NCI-H2107 treated with DMSO at 0.1 percent for 48 hours (cell line): ENCODE data around the gene FGR.
"Not testable (repeated sequence)": the region's sequence is repeated elsewhere in the genome, so short reads cannot be mapped to it uniquely, and the experiment has no call there.

ENCODE experiments used
- DNase-seq: peaks from one replicate; lab custom pipeline; 2025; ENCODE audit not compliant: unreplicated experiment; lab: John Stamatoyannopoulos, UW

FGR gene

GRCh38 chr1:27660300-27660835 lies 25.4 kb upstream of the FGR start:
- DNase-seq: no peak

- DNase-seq: peak; percentile 59
These were observed 24.7 kb upstream of the FGR start for GRCh38 chr1:27659497-27660299.

DNA sequence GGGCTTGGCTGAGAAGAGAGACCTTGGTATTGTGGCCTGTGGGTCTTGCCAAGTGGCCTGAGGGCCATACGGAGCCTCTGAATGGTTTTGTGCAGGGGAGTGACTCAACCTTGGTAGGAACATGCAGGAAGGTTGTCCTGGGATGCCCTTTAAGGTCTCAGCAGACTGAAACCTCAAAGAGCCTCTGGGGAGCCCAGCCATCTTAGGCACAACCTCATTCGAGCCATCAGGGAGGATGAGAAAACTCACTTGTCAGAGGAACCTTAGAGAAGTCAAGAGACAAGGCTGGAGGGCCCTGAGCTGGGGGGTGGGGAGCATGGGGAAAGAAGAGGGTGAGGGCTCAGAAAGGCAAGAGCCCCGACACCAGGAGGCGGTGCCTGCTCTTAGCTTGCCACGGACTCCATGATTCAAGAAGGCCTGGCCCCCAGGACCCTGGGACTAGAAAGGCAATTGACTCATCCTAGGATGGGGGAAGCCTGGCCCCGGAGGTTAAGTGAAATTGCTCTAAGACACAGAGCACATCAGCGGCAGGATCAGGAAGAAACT lies 24.0 kb upstream of the FGR start:
- DNase-seq: no peak

GRCh38 chr1:27656157-27656893 lies 21.3 kb upstream of the FGR start:
- no peak for DNase-seq

DNA sequence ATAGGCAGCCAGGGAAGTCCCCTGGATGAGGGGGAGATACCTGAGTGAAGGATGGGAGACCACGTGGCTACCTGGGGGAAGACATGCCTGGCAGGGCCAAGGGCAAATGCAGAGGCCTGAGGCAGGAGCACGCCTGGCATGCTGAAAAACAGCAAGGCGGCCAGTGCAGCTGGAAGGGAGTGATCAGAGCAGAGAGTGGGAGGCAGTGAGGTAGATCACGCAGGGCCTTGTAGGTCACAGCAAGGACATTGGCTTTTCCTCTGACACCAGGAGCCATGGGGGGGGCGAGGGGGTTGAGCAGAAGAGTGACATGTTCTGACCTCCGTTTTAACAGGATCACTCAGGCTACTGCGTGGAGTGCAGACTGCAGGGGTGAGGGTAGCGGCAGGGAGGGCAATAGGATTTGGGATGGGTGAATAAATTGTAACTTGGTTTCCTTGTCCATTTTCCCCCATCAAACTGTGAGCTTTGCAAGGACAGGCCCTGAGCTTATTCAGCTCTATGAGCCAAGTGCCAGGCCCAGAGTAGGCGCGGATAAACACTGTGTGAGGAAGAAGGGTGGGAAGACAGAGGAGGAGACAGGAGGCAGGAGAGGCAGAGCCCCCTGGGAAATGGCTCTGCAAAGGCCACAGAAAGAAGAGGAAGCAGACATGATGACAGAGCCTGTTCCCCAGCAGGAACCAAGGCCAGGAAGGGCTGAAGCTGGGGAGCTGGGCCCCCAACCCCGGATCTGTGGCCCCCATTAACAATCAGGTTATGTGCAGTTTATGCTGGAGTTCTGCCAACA lies 20.4 kb upstream of the FGR start:
- DNase-seq: no peak

DNA sequence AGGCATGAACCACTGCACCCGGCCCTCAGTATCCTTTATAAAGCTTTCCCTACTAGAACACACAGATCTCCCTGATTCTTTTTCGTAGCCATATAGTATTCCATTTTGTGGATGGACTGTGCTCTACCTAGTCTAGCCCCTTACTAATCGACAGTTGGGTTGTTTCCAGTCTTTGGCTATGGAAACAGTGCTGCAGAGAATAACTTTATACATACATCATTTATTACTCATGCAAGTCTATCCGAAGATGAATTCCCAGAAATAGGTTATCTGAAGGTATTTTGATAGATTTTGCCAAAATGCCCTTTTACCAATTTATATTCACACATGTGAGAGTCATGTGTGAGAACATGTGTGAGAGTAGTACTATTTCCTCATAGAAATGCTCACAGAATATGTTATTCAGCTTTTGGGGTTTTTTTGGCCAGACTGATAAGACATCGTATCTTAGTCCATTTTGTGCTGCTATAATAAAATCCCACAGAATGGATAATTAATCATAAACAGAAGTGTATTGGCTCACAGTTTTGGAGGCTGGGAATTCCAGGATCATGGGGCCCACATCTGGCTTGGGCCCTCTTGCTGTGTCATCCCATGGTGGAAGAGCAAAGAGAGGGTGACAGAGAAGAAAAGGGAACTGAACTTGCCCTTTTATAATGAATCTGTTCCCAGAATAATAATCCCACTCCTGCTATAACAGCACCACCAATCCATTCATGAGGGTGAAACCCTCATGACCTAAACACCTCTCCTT lies 17.3 kb upstream of the FGR start:
- no peak for DNase-seq

GRCh38 chr1:27650539-27651175 lies 15.7 kb upstream of the FGR start:
- peak; percentile 50 for DNase-seq

DNA sequence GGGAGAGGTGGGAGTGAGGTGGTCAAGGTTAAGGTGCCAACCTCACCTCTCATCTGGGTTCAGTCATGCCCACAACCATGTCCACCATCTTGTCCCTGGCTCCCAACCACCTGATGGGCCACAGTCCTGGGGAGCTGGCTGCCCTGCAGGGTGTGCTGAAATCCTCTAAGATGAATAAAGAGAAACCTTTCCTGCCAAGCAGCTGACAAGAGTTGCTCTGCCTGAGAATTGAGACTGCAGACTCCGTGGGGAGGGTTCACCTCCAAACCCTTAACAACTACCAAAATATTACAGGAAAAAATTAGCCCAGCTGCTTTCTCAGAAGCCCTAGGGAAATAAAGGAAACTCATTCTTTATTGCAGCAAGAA lies 15.2 kb upstream of the FGR start:
- DNase-seq: no peak

DNA sequence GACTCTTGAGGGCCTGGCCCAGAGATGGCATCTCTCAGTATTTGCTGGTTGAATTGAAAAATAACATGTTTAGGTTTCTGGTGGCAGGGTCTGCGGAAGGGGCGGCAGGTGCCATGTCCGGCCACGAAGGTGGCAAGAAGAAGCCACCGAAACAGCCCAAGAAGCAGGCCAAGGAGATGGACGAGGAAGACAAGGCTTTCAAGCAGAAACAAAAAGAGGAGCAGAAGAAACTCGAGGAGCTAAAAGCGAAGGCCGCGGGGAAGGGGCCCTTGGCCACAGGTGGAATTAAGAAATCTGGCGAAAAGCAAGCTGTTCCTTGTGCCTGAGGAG lies 14.3 kb upstream of the FGR start:
- no peak for DNase-seq

DNA sequence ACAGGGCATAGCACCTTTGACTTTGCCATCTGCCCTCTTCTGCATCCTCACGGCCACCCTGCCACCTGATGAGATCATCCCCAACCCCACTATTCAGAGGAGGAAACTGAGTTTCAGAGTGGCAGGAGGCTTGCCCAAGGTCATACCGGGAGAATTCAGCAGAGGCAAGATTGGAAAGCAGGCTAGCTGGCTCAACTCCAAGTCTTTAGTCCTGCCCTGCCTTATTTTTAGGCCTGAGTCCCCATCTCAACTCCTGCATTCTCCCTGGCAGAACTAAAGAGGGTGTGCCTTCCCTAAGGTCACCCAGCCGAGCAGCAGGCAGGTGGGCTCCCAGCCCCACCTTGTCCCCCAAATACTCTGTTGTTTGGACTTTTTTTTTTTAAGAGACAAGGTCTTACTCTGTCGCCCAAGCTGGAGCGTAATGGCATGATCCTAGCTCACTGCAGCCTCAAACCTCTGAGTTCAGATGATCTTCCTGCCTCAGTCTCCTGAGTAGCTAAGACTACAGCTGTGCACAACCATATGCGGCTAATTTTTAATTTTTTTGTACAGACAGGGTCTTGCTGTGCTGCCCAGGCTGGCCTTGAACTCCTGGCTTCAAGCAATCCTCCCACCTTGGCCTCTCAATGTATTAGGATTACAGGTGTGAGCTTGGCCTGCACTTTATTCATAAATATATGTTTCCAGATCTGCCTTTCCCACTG lies 13.8 kb upstream of the FGR start:
- no peak for DNase-seq

GRCh38 chr1:27647328-27647727 lies 12.3 kb upstream of the FGR start:
- no peak for DNase-seq

DNA sequence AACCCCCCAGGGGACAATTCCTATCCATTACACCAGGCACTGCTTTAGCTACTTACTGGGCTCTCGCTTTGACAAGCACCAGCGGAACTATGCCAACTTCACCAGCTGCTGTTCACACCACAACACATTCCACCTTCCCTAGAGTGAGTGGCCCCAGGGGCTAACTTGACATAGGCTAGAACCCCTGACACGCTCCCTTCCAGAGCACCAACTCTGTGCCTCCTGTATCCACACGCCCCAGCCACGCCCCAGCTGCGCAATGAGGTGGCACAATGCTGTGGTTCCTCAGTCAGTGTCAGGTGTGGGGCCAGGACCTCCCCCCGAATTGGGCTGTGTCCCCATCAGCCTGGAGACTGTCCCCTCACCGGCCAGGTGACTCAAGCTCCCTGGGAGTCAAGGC lies 11.7 kb upstream of the FGR start:
- DNase-seq: peak; percentile 99

DNA sequence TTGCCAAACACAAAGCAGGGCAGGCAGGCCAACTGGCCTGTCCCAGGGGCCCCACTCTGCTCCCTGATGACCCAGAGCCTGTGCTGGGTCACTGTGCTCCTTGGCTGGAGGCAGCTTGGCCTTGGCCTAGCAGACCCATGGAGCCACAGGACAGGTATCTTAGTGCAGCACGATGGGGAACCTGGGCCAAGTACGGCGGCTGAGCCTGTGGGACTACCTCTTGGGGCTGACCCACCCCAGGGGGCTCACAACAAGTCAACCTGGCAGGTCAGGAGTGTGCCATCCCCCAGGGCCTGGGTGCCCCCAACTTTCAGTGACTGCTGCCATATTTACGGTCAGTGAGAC lies 10.1 kb upstream of the FGR start:
- DNase-seq: no peak

DNA sequence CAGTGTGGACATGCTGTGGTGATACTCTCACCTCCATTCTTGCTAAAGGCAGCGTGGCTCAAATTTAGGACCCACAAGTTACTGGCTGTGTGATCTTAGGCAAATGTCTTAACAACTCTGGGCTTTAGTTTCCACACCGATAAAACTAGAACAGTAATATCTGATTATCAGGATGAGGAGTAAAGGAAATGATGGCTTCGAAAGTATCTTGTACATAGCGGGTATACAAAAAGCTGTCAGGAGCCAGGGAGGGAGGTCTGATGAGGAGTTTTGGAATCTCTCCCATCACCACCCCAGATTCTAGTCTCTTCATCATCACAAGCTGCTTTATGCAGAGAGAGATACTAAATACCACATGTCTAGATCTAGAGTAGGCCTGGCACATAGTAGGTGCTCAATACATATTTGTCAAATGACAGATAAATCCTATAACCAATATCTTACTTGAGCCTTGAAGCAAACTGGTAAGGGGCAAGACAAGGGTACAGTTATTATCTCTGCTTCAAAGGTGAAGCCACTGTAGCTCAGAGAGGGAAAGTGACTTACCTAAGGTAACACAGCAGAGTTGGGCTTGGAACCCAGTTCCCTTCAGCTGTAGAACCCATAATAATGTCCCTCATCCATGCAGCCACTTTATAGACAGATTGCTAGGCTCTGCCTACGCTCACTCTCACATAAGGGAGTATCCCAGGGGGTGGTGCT lies 9.5 kb upstream of the FGR start:
- DNase-seq: no peak

DNA sequence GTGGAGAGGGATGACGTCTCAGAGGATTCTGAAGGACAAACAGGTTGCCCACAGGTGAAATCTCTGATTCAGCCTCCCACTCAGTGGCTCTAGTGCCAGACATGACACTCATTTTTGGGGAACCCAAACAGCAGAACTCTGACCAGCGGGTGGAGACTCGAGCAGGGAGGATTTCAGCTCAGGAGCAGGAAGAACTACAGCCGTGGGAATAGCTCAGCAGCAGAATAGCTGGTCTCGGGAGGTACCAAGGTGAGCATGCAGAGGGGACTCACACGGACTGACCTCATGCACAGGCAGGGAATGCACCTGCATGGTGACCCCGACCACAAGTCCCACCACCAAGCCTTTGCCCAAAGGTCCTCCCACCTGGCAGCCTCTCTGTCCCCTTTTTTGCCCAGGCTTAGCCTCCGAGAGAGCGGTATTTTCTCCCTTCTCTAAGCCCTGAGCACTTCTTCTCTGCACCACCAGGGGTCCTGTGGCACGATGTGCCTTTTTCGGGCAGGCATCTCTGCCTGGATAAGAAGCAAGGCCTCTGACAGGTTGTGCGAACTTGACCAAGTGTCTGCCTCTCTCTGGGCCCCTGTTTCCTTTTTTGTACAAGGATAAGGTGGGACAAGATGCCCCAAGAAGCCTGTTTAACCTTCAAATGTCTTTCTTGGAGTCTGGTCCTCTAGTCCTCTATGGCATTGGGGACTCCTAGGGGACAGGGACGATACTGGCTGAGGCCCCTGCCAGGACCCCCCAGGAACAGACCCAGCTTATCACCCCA lies 8.8 kb upstream of the FGR start:
- DNase-seq: no peak

DNA sequence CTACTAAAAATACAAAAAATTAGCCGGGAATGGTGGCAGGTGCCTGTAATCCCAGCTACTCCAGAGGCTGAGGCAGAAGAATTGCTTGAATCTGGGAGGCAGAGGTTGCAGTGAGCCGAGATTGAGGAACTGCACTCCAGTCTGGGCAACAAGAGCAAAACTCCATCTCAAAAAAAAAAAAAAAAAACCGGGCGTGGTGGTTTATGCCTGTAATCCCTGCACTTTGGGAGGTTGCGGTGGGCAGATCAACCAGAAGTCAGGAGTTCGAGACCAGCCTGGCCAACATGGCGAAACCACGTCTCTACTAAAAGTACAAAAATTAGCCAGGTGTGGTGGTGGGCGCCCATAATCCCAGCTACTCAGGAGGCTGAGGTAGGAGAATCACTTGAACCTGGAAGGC lies 5.5 kb upstream of the FGR start:
- not testable (repeated sequence) for DNase-seq

GRCh38 chr1:27638805-27639204 lies 3.8 kb upstream of the FGR start:
- no peak for DNase-seq

DNA sequence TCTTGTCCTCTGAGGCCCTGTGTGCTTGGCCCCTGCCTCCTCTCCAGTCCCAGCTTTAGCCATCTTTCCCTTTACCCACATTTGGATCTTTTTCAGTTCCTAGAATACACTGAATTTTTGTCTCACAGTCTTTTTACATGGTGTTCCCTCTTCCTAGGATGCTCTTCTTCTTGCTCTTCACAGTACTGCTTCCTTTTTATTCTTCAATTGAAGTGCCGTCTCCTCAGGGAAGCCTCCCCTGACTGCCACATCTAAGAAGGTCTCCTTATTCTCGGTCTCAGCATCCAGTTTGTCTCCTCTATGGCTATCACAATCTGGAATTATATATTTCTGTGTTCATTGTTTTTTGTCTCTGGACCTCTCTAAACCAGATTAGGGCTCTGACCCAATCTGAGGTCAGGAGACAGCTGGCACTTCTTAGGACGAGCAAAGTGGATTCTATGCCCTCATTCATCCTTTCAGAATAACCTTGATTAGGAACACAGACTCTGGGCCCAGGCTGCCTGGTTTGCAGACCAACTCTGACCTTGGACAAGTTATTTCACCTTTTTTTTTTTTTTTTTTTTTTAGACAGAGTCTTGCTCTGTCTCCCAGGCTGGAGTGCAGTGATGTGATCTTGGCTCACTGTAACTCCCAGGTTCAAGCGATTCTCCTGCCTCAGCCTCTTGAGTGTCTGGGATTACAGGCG lies 3.2 kb upstream of the FGR start:
- no peak for DNase-seq
